Ovary (tissue), 3 donors: ENCODE results near the gene MRTFA.

Experiments
- CTCF ChIP-seq, 3 donors: fragments of 450-650 bp in 2 of 3; fragments of 200-600 bp in 1 of 3; IDR thresholded peaks; one replicate each; pipeline versions ENCODE4 v1.5.1 to v1.8.0; 2016 to 2022; ENCODE audit warnings: antibody characterized with exemption in 3 of 3, mild to moderate bottlenecking in 1 of 3
- EP300 ChIP-seq: sonication (generic); formaldehyde crosslinking; IDR thresholded peaks from one replicate; pipeline ENCODE4 v1.6.1; 2017; ENCODE audit warnings: antibody characterized with exemption
- donor health status: DM: no; HTN: no; CAD: no.

DNA sequence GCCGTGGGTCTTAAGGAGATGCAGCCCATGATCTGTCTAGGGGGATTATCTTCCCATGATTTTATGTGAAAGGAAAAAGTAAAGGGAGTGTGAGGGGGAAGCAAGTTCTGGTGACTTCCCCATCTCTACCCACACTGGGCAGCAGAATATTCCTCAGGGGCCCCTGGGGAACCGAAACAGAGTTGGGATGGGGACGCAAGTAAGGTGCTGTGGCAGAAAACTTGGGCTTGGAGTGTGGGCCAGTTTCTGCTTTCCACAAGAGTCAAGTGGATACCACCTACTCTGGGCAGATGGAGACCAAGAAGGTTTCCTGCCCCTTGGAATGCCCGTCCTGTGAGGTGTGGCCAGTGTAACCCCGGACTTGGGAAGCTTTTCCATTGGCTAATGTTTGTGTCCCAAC lies 201.8 kb downstream of the MRTFA start:
- TF ChIP-seq CTCF (IDR thresholded peaks at IDR 0.05) (no peak), EP300 (no peak)
